GM12874 (cell line): ENCODE data around the gene MPV17L.

Experiments used
- TF ChIP-seq, protein P1 (sequence below): IDR thresholded peaks from 2 replicates; pipeline ENCODE4 v1.5.1; 2011; ENCODE audit warnings: low read depth, mild to moderate bottlenecking, control low read depth, low read length, moderate library complexity; ENCODE audit not compliant: insufficient read depth

The MPV17L gene

DNA sequence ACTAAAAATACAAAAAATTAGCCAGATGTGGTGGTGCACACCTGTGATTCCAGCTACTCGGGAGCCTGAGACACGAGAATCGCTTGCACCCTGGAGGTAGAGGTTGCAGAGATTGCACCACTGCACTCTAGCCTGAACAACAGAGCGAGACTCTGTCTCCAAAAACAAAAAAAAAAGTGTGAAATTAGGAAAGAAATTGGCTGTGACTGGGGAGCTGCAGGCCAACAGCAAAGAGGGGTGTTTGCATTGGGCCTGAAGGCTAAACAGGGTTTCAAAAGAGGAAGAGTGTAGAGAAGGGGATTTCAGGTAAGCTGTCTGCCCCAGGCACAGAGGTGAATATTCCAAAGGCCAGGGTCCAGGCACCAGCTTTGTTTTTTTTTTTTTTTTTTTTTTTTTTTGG lies 48.2 kb downstream of the MPV17L start:
- TF ChIP-seq, protein P1, sequence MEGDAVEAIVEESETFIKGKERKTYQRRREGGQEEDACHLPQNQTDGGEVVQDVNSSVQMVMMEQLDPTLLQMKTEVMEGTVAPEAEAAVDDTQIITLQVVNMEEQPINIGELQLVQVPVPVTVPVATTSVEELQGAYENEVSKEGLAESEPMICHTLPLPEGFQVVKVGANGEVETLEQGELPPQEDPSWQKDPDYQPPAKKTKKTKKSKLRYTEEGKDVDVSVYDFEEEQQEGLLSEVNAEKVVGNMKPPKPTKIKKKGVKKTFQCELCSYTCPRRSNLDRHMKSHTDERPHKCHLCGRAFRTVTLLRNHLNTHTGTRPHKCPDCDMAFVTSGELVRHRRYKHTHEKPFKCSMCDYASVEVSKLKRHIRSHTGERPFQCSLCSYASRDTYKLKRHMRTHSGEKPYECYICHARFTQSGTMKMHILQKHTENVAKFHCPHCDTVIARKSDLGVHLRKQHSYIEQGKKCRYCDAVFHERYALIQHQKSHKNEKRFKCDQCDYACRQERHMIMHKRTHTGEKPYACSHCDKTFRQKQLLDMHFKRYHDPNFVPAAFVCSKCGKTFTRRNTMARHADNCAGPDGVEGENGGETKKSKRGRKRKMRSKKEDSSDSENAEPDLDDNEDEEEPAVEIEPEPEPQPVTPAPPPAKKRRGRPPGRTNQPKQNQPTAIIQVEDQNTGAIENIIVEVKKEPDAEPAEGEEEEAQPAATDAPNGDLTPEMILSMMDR = no peak

DNA sequence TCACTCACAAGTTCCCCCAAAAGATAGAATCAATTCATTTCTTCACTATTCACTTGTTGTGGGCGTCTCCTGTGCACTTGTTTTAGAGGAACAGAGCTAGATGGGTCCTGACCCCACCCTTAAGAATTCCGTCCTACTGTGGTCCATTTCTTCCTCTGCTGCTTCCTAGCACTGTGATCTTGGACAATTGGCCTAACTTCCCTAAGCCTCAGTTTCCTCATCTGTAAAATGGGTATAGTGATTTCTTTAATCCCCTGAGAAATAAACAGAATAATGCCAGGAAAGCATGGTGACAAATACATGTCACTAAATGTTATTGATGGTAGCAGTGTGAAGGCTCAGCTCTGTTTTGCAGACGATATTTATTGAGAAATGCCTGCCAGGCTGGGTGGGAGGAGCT lies 48.7 kb downstream of the MPV17L start:
- TF ChIP-seq, protein P1 = no peak

DNA sequence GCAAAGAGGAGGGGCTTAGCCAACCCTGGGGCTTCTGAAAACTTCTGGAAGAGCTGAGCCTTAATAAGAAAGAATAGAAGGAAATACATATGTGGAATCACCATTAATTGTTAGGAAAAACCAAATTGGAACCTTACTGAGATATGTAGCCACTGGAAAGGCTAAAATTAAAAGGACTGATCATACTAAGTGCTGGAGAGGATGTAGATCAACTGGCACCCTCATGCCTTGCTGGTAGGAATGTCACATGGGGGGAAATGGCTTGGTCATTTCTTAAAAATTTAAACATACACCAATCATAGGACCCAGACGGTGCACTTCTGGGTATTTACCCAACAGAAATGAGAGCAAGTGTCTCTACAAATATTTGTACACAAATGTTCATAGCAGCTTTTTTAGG lies 49.9 kb downstream of the MPV17L start:
- TF ChIP-seq, protein P1 = no peak

DNA sequence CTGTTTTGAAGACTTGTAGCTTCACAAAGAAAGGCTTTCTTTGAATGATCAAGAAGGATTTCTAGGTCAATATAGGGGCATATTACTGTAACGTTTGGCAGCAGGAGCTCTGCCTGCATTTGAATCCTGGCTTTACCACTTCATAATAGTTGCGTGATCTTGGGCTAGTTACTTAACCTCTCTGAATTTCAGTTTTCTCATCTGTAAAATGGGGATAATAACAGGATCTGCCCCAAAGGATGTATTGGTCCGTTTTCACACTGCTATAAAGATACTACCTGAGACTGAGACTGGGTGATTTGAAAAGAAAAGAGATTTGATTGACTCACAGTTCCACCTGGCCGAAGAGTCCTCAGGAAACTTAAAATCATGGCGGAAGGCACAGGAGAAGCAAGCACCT lies 51.3 kb downstream of the MPV17L start:
- TF ChIP-seq, protein P1 = no peak

DNA sequence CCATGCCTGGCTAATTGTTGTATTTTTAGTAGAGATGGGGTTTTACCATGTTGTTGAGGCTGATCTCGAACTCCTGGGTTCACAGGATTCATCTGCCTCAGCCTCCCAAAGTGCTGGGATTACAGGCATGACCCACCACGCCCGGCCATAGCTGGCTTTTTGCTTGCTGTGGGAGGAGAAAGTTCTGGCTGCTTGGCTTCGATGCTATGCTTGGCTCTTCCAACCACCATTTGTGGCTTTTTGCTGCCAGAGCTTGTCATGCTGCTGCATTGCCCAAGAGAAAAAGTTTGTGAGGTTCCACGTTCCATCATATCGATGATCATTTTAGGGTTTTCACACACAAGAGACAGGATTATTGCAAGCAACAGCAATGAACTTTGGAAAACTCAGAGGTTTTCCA lies 55.1 kb downstream of the MPV17L start:
- TF ChIP-seq, protein P1 = no peak

DNA sequence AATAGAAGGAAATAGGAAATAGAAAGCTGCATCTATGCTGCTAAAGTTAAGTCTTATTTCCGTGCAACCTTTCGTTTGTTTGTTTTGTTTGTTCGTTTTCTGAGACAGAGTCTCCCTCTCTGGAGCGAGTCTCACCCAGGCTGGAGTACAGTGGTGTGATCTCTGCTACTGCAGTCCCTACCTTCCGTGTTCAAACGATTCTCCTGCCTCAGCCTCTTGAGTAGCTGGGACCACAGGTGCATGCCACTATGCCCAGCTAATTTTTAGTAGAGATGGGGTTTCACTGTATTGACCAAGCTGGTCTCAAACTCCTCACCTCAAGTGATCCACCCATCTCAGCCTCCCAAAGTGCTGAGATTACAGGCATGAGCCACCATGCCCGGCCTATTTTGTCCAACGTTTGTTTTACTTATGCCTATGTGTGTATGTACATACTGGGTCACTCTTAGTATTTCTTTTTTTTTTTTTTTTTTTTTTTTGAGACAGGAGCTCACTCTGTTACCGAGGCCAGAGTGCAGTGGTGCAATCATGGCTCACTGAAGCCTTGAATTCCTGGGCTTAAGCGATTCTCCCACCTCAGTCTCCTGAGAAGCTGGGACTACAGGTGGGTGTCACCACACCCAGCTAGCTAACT lies 55.7 kb downstream of the MPV17L start:
- TF ChIP-seq, protein P1 = no peak

DNA sequence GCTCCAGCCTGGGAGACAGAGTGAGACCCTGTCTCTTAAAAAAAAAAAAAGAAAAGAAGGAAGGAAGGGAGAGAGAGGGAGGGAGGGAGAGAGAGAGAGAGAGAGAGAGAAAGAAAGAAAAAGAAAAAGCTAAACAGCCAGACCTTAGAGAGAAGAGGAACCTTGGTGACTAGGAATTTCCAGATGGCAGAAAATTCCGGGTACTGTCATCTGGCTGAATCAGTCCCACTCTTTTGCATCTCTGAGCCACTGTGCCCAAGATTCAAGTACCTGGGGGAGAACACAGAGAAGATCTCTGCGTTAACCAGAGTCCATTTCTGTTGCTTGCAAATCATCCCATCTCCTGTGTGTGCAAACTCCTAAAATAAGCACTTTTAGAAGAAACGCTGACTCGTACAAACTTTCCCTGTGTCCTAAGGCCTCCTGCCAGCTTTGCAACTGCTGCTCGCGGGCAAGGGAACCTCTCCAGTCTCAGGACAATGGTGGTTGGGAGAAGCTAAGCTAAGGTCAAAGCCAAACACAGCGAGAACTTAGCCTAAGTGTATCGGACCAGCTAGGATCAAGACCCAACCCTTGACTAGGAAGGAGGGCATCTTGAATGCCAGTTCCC lies 56.8 kb downstream of the MPV17L start:
- TF ChIP-seq, protein P1 = no peak
